GM21528 (cell line): ENCODE results near the gene UMPS.
A peak's percentile ranks its signal among the peaks of the same experiment; 100 is the strongest.

ENCODE experiments used
- ATAC-seq: cut with Tn5 transposase; IDR thresholded peaks from one replicate; pipeline ENCODE4 v1.9.1; 2021; ENCODE audit warnings: mild to moderate bottlenecking, moderate library complexity; ENCODE audit not compliant: unreplicated experiment, low FRiP score

The UMPS gene

DNA sequence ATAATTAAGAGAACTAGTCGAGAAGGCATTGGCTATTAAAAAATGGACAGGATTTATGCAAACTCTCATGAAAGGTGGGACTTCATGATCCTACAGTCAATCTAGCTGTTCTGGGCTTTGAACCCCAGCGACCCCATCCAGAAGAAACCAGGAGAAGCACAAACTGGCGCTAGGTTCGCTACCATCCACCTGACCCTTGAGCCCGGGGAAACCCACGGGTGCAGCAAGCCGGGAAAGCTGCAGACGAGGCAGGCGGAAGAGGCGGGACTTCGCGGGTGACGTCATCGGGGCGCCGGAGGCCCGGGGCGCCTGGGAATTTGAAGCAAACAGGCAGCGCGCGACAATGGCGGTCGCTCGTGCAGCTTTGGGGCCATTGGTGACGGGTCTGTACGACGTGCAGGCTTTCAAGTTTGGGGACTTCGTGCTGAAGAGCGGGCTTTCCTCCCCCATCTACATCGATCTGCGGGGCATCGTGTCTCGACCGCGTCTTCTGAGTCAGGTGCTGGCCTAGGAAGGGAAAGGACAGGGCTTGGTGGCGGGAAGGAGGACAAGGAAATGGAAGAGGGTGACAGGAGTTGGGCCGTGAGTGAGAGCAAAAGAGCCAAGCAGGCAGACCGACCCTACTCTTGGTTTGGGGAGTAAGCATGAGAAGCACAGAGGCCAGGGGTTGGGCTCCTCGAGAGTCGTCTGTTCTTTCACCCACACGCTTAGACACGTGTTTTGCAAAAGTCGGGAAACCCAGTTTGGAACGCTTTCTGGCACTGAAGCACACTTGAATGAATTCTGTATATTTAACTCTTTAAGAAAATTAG lies at the start of gene UMPS:
TSS of gene UMPS (plus strand) at position 324 of the 812 bp plus-strand sequence. CDS start at position 344, 20 bp downstream.
- ATAC-seq, result peak; percentile 95

DNA sequence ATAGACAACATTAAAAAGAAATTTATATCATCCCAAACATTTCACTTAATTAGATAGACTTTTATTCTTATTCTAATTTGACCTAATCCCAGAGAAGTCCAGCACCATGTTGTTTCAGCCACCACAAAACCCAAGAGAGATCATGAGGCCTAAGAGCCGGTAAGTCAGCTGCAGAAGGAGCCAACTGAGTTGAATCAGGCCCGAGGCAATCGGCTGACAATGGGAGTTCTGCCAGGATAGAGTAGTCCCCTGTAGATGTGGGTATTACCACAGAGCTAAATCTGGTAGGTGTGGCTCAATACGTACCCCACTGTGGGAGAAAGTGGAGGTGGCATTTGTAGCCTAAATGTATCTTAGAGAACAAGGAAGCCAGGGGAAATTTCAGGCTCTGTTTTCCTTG lies 49.7 kb upstream of the UMPS start:
- no peak for ATAC-seq

- ATAC-seq, result no peak
These were observed 48.0 kb upstream of the UMPS start for GRCh38 chr3:124682263-124682662.

DNA sequence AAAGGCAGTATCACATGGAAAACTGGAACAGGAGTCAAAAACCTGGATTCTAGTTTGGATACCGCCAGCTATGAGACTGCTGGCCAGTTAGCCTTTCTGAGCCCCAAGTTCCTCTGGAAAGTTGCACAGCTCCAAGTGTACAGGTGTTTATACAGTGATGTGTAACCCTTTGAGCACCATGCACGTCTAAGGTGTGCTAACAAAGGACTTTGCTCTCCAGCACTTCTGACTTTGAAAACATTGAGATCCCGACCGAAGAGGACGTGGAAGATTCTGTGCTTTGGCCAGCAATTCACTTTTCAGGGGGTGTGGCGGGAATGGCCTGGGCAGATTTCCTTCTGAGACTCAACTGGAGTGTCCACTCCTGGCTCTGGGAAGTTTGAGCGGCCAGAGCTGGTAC lies 45.8 kb upstream of the UMPS start:
- ATAC-seq, result no peak

- no peak for ATAC-seq
These were observed 45.2 kb upstream of the UMPS start for GRCh38 chr3:124685067-124685466.

DNA sequence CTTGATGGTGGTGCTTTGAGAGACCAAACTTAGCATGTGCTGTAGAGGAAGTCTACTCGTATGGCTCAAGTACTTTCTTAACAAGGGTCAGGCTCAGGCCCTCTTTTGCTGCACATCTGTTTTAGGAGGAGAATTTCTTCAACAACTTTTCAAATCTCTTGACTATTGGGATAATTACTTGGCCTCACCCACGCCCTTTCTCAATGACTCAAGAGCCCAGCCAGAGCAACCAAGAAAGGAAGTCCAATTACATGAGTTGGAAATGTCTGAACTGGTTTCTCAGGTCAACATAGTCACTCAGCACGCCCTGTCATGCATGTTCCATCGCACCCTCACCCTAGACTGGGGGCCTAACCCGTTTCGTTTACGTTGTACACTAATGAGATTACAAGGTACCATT lies 44.8 kb upstream of the UMPS start:
- no peak for ATAC-seq

DNA sequence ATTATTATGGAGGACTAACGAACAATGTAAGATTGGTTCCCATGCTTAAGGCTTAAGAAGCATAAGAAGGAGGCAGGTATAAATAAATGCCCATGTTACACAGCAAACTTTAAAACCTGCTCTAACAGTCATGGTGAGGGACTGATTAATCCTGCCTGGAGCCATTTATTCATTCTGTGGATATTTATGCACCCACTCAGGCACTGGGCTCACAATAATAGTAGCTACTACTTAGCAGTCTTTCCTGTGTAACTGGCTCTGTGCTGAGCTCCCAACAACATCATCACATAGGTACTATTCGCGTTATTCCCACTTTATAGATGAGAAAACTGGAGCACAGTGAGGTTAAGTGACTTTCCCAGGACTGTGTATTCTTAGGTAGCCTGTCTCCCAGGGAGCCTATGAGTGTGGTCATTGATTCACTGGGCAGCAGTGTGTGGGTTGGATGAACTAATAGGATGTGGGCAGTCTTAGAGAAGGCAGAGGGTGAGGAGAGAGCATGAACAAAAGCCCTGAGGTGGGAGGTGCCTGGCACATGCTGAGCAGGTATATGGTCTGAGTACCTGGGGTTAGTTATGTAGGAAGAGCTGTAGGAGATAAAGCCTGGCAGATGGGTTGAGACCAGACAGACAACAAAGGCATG lies 44.1 kb upstream of the UMPS start:
- ATAC-seq, result no peak

DNA sequence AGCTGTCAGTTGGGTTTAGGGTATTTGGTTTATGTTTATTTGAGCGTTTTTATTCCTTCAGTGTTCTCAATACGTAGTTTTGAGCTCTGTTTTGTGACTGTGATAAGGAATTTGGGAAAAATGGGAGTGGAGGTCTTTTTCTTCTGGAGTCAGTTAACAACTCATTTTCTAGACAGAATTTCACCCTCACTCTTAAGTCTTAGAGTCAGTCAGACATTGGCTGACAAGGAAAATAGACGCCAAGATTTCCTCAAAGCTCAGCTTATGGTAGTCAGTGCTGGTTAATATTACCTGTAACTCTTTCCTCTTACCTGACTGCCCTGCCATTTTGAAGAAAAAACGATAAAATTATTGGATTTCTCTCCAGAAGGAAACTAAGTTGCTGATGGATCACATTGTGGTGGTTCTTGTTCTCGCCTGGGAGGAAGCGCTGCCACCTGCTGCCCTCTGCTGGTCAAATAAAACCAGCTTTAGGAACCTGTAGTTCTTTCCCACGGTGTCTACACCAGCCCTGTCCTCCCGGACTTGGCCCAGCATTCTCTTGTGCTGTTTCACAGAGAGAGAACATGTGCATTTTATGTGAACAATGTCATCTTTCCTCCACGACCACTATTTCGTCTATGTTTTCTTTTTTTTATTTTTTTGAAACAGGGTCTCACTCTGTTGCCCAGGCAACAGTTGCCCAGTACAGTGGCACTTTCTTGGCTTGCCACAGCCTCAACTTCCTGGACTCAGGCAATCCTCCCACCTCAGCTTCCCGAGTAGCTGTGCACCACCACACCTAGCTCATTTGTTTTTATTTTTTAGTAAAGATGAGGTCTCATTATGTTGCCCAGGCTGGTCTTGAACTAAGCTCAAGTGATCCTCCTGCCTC lies 41.4 kb upstream of the UMPS start:
- ATAC-seq, result no peak

- ATAC-seq, result no peak
These were observed 38.7 kb upstream of the UMPS start for GRCh38 chr3:124691599-124691998.

DNA sequence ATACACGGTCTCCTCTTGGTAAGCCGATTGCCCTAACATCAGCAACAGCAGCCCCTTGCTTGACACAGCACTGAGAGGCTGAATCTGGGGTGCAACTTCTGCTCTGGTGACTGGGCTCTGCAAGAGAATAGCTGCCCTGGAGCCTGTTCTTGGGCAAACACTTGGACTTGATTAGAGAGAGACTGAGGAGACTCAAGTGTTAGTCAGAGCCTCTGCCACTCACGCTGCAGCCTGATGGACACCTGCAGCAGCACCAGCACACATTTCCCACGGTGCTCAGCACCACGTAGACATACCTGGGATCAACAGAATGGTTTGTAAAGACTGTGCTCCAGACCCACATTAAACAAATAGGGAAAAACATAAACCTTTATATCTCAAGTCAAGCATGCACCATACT lies 35.8 kb upstream of the UMPS start:
- no peak for ATAC-seq

DNA sequence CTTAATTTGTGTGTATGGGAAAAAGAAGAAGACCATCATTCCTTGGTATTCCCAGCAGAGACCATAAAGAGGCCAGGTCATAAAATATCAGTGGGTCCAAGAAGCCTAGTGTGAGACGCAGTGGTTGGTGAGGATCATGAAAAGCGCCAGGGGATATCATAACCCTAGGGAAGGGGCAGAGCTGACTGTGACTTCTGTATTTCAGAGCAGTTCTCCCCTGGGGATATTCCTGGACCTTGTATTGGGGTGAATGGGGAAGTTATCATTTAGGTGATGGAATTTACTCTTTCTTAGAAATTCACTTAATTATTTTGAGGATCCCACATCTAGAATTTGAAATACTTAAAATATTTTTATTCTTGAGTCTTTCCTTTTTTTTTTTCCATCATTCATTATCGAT lies 34.9 kb upstream of the UMPS start:
- ATAC-seq, result no peak

- no peak for ATAC-seq
These were observed 34.2 kb upstream of the UMPS start for GRCh38 chr3:124696006-124696405.

DNA sequence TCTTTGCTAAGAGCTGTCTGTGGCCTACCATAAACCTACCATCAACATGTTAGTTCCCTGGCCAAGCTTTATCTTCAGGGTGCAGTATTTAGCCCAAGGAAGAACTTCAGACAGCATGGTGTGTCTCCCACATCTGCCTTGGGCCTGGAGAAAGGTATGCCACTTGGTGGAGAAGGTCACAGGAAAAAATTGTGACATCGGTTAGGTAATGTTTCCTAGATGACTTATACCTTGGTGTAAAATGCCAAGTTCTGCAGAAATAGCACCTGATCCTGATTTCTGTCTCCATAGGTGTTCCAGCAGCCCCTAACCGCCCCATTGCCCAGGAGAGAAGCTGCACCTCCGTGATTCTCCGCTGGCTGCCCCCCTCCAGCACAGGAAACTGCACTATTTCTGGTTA lies 33.0 kb upstream of the UMPS start:
- ATAC-seq, result no peak

DNA sequence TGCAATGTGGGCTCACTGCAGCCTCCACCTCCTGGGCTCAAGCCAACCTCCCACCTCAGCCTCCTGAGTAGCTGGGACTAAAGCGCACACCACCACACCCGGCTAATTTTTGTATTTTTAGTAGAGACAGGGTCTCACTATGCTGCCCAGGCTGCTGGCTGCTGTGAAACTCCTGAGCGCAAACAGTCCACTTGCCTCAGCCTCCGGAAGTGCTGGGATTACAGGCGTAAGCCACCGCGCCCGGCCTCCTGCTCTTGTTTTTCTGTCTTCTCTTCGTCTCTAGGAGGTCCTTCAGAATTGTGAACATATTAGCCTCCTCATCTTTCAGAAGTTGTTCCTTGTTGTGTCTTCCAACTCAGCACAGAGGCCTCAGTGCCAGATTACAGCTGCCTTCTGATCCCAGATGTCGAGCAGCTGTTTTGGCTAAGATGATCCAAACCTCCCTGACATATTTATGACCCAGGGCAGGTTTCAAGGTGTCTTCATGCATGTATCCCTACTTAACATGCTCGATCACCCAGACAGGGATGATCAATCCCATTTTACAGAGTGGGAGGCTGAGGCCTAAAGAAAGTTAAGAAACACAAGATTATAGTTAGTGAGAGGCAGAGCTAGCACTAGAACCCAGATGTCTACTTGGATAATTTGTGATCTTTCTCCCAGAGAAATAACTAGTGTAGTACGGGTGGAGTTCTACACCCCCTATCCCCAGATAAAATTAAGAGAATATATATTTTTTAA lies 32.1 kb upstream of the UMPS start:
- ATAC-seq, result no peak

- no peak for ATAC-seq
These were observed 31.2 kb upstream of the UMPS start for GRCh38 chr3:124699051-124699450.

DNA sequence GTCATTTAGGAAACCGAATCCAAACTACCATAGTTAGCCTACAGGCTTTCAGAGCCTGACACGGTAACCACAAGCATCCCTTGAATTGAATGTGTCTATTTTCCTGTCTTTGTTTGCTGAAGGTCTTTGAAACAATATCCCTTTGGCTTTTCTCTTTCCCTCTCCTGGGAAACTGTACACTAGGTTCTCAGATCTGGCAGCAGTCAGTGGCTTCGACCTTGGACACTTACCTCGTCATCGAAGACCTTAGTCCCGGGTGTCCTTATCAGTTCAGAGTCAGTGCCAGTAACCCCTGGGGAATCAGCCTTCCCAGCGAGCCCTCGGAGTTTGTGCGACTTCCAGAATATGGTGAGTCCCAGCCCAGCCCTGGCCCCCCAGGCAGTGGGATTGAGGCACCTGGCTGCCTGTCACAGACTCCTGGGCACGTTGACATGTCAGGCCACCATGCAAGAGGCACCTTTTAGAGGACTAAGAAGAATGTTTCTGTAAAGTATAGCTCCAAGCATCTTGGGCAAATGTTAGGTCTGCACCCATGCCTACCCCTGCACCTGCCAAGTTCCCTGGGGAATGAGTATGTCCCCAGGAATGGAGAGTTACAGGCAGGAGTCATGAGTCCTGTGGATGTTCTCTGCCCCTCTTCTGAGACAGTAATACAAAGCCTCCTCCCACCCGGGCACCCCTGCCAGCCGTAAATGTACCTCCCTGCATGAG lies 30.4 kb upstream of the UMPS start:
- ATAC-seq, result no peak

GRCh38 chr3:124700880-124701684 lies 29.2 kb upstream of the UMPS start:
- no peak for ATAC-seq

DNA sequence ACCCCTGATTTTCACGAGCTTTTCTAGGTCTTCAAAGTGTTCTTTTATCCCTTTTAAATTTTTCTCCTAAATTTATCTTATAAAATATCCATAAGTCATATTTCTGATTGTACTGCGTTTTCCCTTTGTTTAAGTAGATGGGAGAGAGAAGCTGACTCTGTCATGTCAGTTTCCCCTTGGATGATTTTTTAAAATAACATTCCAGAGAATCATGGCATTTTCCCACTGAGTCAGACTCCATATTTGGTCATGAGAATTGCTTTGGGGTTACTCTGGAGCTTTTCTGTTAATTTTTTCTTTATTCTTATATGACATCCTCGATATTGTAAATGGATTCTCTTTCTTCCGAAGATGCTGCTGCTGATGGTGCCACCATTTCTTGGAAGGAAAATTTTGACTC lies 28.6 kb upstream of the UMPS start:
- ATAC-seq, result no peak

DNA sequence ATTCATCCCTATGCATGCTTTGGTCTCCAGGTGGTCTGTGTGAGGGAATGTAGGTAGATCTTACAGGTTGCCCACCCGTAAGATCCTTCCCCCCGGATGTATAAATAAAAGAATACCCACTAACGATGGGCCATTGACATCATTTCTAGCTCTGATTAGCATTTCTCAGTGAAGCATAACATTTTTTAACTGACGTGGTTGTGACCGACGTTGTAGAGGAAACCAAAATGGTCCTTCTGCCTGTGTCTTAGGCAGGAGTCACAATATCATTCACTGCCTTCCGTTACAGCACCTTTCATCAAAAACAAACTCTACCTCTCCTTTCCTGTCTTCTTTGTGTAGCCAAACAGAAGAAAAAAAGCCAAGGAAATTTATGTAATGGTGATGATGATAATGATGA lies 27.3 kb upstream of the UMPS start:
- no peak for ATAC-seq
